NOMO-1 treated with DMSO at 0.1 percent for 48 hours (cell line): ENCODE measurements around the gene GNA14.
A peak's percentile ranks its signal among the peaks of the same experiment; 100 is the strongest.
"Not testable (repeated sequence)": the region's sequence is repeated elsewhere in the genome, so short reads cannot be mapped to it uniquely, and the experiment has no call there.

Experiments
- DNase-seq: peaks from one replicate; lab custom pipeline; 2025; ENCODE audit not compliant: unreplicated experiment; lab: John Stamatoyannopoulos, UW

Gene GNA14

DNA sequence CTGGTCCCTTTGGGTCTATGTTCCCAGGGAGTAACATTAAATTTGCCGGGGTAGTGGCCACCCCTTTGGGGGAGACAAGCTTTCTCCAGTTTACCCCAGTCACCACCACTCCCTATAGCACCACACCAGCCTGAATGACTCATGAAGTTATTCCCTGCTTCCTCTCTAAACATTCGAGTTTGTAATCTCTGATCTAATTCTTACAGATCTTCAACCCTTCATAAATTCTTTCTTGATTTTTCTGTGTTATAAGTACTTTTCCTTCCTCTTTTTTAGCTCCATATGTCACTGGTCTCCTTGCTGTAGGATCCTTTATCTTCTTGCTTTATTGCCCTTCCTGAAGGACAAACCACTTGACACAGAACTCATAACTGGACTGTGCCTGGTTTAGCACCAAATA lies 55.6 kb downstream of the GNA14 start:
- peak; percentile 4 for DNase-seq

DNA sequence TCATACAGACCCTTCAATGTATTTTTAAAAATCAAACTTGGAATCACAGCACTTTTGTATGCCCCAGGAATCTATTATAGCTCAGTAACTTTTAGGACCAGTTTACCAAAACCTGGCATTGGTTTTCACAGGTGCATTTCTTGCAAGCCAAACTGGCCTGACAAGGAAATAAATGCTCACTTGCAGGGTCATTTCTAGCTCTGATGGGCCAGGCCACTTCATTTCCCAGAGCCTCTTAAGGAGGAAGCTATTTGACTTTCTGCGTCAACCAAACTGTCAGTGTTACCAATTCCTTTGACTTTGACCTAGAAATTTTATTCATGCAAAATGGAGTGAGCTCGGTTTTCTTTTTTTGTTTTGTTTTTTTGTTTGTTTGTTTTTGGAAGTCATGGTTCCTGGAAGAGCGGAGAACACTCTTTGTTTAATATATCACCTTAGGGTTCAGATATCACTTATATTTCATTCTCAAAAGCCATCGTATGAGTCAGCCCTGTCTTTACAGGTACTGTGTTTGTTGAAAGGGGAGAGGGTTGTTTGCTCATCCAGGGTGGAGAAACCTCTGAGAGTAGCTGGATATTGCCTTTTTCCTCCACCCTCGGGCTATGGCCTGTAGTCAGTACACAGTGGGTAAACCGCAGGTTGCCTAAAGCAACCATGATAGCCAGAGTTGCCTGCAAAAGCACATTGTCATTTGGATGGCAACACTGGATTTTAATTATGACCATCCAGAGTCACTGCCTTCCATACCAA lies 58.9 kb downstream of the GNA14 start:
- DNase-seq: no peak

GRCh38 chr9:77588271-77588937 lies 59.7 kb downstream of the GNA14 start:
- peak; percentile 37 for DNase-seq

DNA sequence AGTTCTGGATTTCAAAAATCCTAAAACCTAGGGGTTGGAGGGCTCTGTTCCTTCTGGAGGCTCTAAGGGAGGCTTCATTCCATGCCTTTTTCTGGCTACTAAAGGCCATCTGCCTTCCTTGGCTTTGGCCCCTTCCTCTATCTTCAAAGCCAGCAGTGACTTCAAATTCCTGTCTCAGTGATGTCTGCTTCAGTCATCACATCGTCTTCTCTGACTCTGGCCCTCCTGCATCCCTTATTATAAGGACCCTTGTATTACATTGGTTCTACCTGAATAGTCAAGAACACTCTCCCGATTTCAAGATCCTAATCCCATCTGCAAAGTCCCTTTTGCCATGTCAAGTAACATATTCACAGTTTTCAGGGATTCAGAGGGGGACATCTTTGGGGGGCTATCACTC lies 60.3 kb downstream of the GNA14 start:
- no peak for DNase-seq

GRCh38 chr9:77587042-77587441 lies 61.1 kb downstream of the GNA14 start:
- no peak for DNase-seq

- no peak for DNase-seq
Measured at GRCh38 chr9:77586591-77586990, 61.5 kb downstream of the GNA14 start.

DNA sequence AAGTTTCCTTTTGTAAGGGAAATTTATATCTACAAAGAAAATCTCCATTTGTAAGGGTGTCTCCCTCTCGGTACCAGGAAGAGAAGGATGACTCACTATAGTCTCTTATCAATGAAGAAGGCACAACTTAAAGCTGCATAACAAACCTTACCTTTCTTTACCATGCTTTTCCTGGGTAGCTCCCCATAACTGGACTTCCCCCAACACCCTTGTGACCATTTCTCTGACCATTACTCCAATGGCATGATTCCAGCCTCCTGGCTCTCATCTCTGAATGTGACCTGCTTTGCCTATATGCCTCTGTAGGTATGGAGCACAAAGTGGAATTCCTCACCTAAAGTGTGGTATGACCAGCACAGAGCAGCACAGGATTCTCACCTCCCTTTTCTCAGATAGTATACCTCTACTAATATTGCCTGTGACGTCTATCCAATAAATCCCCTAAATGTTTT lies 62.8 kb downstream of the GNA14 start:
- no peak for DNase-seq

DNA sequence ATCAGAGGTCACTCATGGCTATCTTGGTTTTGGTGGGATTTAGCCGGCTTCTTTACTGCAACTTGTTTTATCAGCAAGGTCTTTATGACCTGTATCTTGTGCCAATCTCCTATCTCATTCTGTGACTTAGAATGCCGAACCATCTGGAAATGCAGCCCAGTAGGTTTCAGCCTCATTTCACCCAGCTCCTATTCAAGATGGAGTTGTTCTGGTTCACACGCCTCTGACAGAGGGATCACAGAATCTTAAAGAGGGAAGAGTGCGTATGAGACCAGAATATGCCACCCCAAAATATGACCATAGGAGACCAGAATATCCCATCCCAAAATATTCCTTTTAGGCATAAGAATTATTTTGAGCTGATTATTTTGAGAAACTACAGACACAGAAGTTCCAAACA lies 63.2 kb downstream of the GNA14 start:
- not testable (repeated sequence) for DNase-seq

GRCh38 chr9:77582961-77583576 lies 65.1 kb downstream of the GNA14 start:
- no peak for DNase-seq

GRCh38 chr9:77582525-77582924 lies 65.6 kb downstream of the GNA14 start:
- DNase-seq: no peak

- DNase-seq: no peak
Measured at GRCh38 chr9:77575785-77576184, 72.3 kb downstream of the GNA14 start.

- DNase-seq: no peak
Measured at GRCh38 chr9:77569335-77569734, 78.8 kb downstream of the GNA14 start.

- DNase-seq: no peak
Measured at GRCh38 chr9:77563174-77563573, 84.9 kb downstream of the GNA14 start.

- DNase-seq: peak; percentile 18
Measured at GRCh38 chr9:77562019-77562748, 85.9 kb downstream of the GNA14 start.

- DNase-seq: peak; percentile 65
Measured at GRCh38 chr9:77561331-77562018, 86.6 kb downstream of the GNA14 start.

DNA sequence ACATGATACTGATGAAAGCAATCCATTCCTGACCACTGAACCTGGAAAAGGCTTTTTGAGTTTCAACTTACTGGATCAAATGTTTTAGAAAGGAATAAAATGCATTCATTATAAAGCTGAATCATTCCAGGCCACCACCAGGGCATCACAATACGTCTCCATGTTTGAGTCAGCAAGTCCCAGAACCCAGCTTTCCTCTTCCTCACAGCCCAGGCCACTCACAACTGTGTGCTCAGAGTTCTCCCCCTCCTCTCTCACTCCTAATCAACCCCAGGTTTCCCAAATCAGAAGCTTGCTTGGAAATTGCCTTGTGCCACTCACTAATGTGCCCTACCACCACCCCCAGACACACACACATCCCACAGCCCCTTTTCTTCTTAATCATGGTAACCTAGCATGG lies 91.7 kb downstream of the GNA14 start:
- no peak for DNase-seq

- DNase-seq: no peak
Measured at GRCh38 chr9:77554586-77555105, 93.5 kb downstream of the GNA14 start.

DNA sequence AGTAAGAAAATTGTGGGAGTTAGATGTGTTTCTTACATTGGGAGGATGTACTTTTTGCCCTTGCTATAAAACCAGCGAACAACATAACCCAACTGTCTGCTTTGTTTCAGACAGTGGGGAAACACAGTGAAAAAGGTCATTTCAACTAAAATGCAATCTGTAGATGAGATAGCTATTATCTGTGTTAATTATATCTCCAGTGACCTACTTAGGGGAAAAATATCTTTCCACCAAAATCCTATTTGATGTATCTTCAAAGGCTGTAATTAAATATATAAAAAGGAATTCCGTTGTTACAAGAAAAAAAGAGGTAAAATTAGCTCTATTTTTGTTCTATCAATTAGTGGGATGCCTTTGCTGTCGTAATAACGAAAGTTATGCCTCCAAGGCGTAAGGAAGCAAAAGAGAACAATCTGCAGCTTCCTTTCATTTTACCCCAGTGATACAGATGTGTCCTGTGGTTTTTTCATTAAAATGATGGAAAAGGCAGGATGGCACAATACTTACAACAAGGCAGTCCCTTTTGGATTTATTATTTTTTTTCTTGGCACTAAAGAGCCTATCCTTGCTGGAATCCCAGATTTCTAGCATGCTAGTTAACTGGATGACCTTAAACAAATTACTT lies 100.9 kb downstream of the GNA14 start:
- DNase-seq: no peak

DNA sequence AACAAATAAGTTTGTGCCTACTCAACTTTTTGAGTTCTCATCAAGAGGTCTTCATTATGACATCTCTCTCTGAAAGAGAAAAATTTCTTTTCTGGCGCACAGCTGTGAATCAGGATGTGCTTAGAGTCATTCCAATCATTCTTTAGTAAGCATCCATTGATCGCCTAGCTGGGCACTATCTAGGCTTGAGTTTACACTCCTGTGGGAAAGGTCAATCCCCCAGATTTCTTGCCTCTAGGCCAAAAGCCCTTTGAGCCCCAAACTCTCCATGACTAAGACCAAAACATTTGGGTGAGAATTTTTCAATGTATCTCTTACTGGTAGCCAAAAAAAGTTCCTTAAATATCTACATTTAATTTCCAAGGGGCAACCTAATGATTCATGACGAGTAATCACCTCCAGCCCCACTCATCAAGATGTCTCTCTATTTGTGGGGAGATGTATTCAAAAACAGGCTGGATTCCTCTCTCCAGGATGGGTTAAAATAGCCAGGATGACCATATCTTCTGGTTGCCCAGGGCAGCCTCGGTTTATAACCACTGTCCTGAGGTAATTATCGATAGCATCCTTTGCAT lies 101.7 kb downstream of the GNA14 start:
- DNase-seq: no peak

- DNase-seq: no peak
Measured at GRCh38 chr9:77544546-77544945, 103.6 kb downstream of the GNA14 start.
